HG02973 (cell line): Measurements from ENCODE around the gene CA11.
A peak's percentile ranks its signal among the peaks of the same experiment; 100 is the strongest.
"Not testable (repeated sequence)": the region's sequence is repeated elsewhere in the genome, so short reads cannot be mapped to it uniquely, and the experiment has no call there.

ENCODE experiments used
- ATAC-seq: cut with Tn5 transposase; IDR thresholded peaks from one replicate; pipeline ENCODE4 v1.9.1; 2021; ENCODE audit warnings: moderate library complexity; ENCODE audit not compliant: unreplicated experiment

Gene CA11

DNA sequence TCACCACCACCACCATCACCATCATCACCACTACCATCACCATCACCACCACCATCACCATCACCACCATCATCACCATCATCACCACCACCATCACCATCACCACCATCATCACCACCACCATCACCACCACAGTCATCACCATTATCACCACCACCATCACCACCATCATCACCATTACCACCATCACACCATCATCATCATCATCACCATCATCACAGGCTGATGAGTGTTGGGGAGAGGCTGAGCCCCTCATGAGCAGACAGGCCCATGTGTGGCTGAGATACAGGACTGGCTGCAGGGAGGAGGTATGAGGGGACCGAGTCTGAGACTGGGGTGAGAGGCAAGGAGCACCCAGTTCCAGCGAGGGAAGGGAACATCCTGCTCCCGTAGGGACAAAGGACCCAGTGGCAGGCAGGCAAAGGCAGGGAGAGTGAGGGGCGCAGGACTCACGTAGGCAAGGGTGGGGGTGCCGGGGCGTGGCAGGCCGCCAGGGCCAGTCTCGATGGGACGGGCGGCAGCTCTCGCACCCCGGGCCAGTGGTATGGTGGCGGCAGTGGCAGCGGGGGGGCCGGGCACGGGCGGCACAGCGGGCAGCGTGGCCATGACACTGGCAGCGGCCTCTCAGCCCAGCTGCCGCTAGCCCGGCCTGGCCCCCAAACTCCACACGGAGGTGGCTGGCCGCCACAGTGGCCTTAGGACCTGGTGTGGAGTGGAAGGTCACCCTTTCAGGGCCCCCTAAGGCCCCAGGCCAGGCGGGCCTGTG is 24.1 kb upstream of the CA11 start:
- no peak for ATAC-seq

- ATAC-seq = no peak
Observed at GRCh38 chr19:48668761-48669160, 22.8 kb upstream of the CA11 start.

DNA sequence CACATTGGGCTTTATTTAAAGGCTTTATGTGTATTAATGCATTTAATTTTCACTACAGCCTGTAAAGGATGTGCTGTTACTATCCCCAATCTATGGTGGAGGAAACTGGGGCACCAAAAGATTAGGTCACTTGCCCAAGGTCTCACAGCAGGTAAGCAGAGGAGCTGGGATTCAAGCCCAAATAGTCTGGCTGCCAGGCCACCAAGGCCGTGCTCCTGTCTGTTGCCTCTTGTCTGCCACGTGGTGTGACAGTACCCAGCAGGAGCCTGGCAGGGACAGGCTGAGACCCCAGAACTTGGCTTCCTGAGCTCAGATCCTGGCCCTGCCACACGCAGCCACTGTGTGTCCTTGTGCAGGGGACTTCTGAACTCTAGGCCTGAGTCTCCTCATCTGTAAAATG is 22.3 kb upstream of the CA11 start:
- no peak for ATAC-seq

GRCh38 chr19:48665786-48666185 is 19.8 kb upstream of the CA11 start:
- no peak for ATAC-seq

DNA sequence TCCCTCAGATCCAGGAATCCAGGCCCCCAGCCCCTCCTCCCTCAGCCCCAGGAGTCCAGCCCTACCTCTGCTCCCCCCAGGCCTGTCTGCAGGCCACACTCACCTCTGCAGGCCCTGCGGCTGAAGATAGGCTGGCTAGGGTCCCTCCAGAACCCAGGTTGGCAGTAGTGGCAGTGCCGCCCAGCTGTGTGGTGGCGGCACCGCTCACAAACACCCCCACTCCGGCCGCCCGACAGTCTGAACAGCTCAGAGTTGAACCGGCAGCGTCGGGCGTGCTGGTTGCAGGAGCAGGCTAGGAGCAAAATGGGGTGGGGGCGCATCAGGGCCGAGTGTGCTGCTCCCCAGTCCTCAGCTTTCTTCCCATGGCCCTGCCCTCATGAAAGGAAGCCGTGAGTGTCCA is 18.5 kb upstream of the CA11 start:
- no peak for ATAC-seq

DNA sequence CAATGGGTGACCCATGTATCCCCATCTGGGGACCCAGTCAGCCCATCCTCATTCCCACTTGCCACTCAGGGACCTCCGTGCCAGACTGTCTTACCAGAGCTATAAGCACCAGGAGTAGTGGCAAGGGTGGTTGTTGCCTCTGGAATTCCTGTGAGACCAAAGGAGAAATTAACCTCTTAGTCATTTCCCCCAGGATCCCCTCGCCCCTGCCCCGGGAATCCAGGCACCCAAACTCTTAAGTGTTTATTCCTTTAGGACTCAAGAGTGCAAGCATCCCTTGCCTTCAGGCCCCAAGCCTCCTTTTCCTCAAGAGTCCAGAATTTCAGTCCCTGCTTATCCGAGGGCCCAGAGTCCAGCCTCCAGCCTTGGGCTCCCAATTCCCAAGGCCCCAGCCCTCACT is 17.7 kb upstream of the CA11 start:
- no peak for ATAC-seq

- ATAC-seq = no peak
Observed at GRCh38 chr19:48661711-48662090, 15.7 kb upstream of the CA11 start.

GRCh38 chr19:48660852-48661710 is 15.1 kb upstream of the CA11 start:
- peak; percentile 75 for ATAC-seq

DNA sequence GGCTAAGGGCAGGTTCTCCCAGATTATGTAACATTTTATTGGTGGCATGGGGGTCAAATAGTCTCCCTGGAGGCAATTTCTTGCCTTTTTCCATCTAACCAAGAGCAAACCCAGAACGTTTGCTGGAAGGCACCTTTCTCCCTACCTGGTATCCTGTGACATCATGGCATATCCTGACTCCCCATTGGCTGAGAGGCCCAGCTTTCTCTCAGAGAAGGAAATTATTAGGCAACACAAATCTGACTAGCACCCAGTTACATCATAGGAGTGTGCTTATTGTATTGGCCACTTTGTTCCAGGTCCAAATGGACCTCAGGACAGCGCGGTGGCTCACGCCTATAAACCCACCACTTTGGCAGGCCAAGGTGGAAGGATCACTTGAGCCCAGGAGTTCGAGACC is 13.8 kb upstream of the CA11 start:
- no peak for ATAC-seq

DNA sequence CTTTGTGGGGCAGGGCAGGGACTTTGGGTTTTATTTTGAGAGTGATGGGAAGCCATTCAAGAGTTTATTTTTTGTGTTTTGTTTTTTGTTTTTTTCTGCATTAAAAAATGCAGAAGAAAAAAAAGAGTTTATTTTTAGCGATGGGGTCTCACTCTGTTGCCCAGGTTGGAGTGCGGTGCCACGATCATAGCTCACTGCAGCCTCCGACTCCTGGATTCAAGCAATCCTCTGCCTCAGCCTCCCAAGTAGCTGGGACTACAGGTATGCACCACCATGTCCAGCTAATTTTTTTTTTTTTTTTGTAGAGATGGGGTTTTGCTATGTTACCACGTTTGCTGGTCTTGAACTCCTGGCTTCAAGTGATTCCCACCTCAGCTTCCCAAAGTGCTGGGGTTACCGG is 12.5 kb upstream of the CA11 start:
- ATAC-seq = no peak

DNA sequence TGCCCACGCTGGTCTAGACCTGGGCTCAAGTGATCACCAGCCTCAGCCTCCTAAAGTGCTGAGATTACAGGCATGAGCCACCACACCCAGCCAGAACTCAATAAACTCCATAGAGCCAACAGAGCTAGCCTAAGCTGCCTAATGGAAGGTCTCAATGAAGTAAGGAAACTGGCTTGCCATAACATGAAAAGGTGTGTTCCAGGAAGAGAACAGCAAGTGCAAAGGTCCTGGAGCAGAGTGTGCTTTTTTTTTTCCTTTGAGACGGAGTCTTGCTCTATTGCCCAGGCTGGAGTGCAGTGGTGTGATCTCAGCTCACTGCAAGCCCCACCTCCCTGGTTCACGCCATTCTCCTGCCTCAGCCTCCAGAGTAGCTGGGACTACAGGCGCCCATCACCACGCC is 11.8 kb upstream of the CA11 start:
- ATAC-seq = not testable (repeated sequence)

- ATAC-seq = no peak
Observed at GRCh38 chr19:48656840-48657474, 11.0 kb upstream of the CA11 start.

- ATAC-seq = no peak
Observed at GRCh38 chr19:48654299-48655059, 8.5 kb upstream of the CA11 start.

- ATAC-seq = no peak
Observed at GRCh38 chr19:48651683-48652048, 5.7 kb upstream of the CA11 start.

DNA sequence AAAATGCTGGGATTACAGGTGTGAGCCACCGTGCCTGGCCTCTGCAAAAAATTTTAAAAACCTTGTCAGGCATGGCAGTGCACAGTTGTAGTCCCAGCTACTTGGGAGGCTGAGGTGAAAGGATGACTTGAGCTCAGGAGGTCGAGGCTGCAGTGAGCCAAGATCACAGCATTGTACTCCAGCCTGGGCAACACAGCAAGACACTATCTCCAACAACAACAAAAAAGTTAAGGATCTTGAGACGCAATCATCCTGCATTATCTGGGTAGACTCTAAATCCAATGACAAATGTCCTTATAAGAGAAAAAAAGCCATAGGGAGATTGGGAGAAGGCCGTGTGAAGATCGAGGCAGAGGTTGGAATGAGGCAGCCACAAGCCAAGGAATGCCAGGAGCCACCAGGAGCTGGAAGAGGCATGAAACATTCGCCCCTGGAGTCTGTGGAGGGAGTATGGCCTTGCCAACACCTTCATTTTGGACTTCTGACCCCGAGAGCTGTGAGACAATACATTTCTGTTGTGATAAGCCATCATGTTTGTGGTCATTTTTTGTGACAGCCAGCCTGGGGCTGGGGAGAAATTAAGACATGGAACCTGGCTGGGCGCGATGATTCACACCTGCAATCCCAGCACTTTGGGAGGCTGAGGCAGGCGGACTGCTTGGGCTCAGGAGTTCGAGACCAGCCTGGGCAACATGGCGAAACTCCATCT is 5.1 kb upstream of the CA11 start:
- no peak for ATAC-seq

- no peak for ATAC-seq
Observed at GRCh38 chr19:48648134-48648533, 2.1 kb upstream of the CA11 start.

- no peak for ATAC-seq
Observed at GRCh38 chr19:48646722-48647216, 782 bp upstream of the CA11 start.

DNA sequence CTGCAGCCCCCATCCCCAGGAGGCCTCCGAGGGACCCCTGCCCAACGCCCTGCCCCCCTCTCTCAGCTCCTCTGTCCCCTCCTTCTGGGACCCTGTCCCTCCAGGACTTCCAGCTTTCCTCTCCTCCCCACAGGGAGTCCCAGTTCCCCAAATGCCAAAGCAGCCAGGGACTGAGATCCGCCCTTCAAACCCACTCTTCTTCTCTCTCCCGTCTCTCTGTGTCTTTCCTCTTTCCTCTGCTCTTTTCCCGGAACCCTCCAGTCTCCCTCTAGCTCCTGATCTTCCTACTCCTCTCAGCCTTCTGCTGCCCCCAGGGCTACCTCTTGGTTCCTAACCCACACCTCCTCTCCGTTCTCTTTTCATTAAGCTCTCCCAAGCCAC is 377 bp downstream of the CA11 start:
- no peak for ATAC-seq

GRCh38 chr19:48644839-48645619 is 958 bp downstream of the CA11 start:
- no peak for ATAC-seq

GRCh38 chr19:48644355-48644754 is 1.6 kb downstream of the CA11 start:
- no peak for ATAC-seq
